ENCODE measurements around the gene HOXD3. TPM values are rescaled to one million over a fixed set of nuclear protein-coding genes. Genes with fewer than 3 reads are reported as not detected.

The HOXD3 gene
- total RNA-seq, 2 experiments from 2014 or later, result not detected

GRCh38 chr2:176202491-176202890 is 45.4 kb downstream of the HOXD3 start:
- no peaks in the 10 kb centered on the region for H3K9me3 Mint-ChIP-seq (ENCODE audit: insufficient read depth)
- ATAC-seq, result no peak
- H3K27me3 Mint-ChIP-seq (ENCODE audit: low read depth), result peaks cover 30% of the 10 kb centered on the region
- no peak for DNase-seq
- no peak overlapping the region for H3K4me3 Mint-ChIP-seq
- H3K4me1 Mint-ChIP-seq (ENCODE audit: low read depth), result no peaks in the 10 kb centered on the region
- ChIA-PET CTCF (no interaction called here), POLR2A (no interaction called here)
- H3K36me3 Mint-ChIP-seq (ENCODE audit: low read depth), result no peaks in the 10 kb centered on the region
- H3K27ac Mint-ChIP-seq, result no peak overlapping the region

GRCh38 chr2:176205126-176205525 is 48.0 kb downstream of the HOXD3 start:
- DNase-seq (no peak), ATAC-seq (no peak)
- ChIA-PET CTCF (no interaction called here), POLR2A (no interaction called here)
- no peak overlapping the region for H3K27ac Mint-ChIP-seq
- H3K4me3 Mint-ChIP-seq, result no peak overlapping the region
- H3K9me3 Mint-ChIP-seq (ENCODE audit: insufficient read depth), result no peaks in the 10 kb centered on the region
- no peaks in the 10 kb centered on the region for H3K4me1 Mint-ChIP-seq (ENCODE audit: low read depth)
- H3K27me3 Mint-ChIP-seq (ENCODE audit: low read depth), result peaks cover 24% of the 10 kb centered on the region
- no peaks in the 10 kb centered on the region for H3K36me3 Mint-ChIP-seq (ENCODE audit: low read depth)

GRCh38 chr2:176206136-176206535 is 49.0 kb downstream of the HOXD3 start:
- no peaks in the 10 kb centered on the region for H3K4me1 Mint-ChIP-seq (ENCODE audit: low read depth)
- no peak overlapping the region for H3K4me3 Mint-ChIP-seq
- no peak overlapping the region for H3K27ac Mint-ChIP-seq
- ATAC-seq (no peak), DNase-seq (no peak)
- CTCF ChIA-PET, result no interaction called here
- no peaks in the 10 kb centered on the region for H3K9me3 Mint-ChIP-seq (ENCODE audit: insufficient read depth)
- H3K36me3 Mint-ChIP-seq (ENCODE audit: low read depth), result no peaks in the 10 kb centered on the region
- POLR2A ChIA-PET, result no interaction called here
- H3K27me3 Mint-ChIP-seq (ENCODE audit: low read depth), result peaks cover 20% of the 10 kb centered on the region

GRCh38 chr2:176206682-176207081 is 49.6 kb downstream of the HOXD3 start:
- H3K27me3 Mint-ChIP-seq (ENCODE audit: low read depth), result peaks cover 19% of the 10 kb centered on the region
- ATAC-seq, result no peak
- H3K4me1 Mint-ChIP-seq (ENCODE audit: low read depth), result no peaks in the 10 kb centered on the region
- no peak overlapping the region for H3K4me3 Mint-ChIP-seq
- no peaks in the 10 kb centered on the region for H3K36me3 Mint-ChIP-seq (ENCODE audit: low read depth)
- ChIA-PET POLR2A (no interaction called here), CTCF (no interaction called here)
- H3K9me3 Mint-ChIP-seq (ENCODE audit: insufficient read depth), result no peaks in the 10 kb centered on the region
- DNase-seq, result no peak
- H3K27ac Mint-ChIP-seq, result no peak overlapping the region

- ChIA-PET POLR2A (no interaction called here), CTCF (interaction anchor here (0.9 kb wide), 1 partner anchor 9 kb away, joined by 4 read pairs; no protein-coding TSS in a partner anchor)
- no peak overlapping the region for H3K4me3 Mint-ChIP-seq
- DNase-seq, result no peak
- no peaks in the 10 kb centered on the region for H3K4me1 Mint-ChIP-seq (ENCODE audit: low read depth)
- no peaks in the 10 kb centered on the region for H3K36me3 Mint-ChIP-seq (ENCODE audit: low read depth)
- H3K27me3 Mint-ChIP-seq (ENCODE audit: low read depth), result peaks cover 8% of the 10 kb centered on the region
- H3K9me3 Mint-ChIP-seq (ENCODE audit: insufficient read depth), result no peaks in the 10 kb centered on the region
- H3K27ac Mint-ChIP-seq, result no peak overlapping the region
- ATAC-seq, result no peak
Observed at GRCh38 chr2:176211110-176211509, 54.0 kb downstream of the HOXD3 start.

- Mint-ChIP-seq H3K9me3 (ENCODE audit: insufficient read depth) (no peaks in the 10 kb centered on the region), H3K36me3 (ENCODE audit: low read depth) (no peaks in the 10 kb centered on the region), H3K27ac (no peak overlapping the region), H3K27me3 (ENCODE audit: low read depth) (peaks cover 8% of the 10 kb centered on the region), H3K4me3 (no peak overlapping the region), H3K4me1 (ENCODE audit: low read depth) (no peaks in the 10 kb centered on the region)
- DNase-seq (no peak), ATAC-seq (no peak)
- CTCF ChIA-PET, result interaction anchor here (1.0 kb wide), 1 partner anchor 342 kb away, joined by 3 read pairs; no protein-coding TSS in a partner anchor
- POLR2A ChIA-PET, result no interaction called here
Observed at GRCh38 chr2:176212276-176212675, 55.2 kb downstream of the HOXD3 start.

- no peaks in the 10 kb centered on the region for H3K9me3 Mint-ChIP-seq (ENCODE audit: insufficient read depth)
- H3K27ac Mint-ChIP-seq, result no peak overlapping the region
- CTCF ChIA-PET, result no interaction called here
- no peaks in the 10 kb centered on the region for H3K36me3 Mint-ChIP-seq (ENCODE audit: low read depth)
- POLR2A ChIA-PET, result no interaction called here
- H3K4me3 Mint-ChIP-seq, result no peak overlapping the region
- ATAC-seq (no peak), DNase-seq (no peak)
- H3K27me3 Mint-ChIP-seq (ENCODE audit: low read depth), result peaks cover 8% of the 10 kb centered on the region
- H3K4me1 Mint-ChIP-seq (ENCODE audit: low read depth), result no peaks in the 10 kb centered on the region
Observed at GRCh38 chr2:176213406-176213805, 56.3 kb downstream of the HOXD3 start.

Small RNA genes lying within 50 kb of the gene (microRNA-seq; reads per million reads assigned to microRNA genes)
- 3.4 reads per million for gene MIR10B

Other genes with a start within 250 kb of the HOXD3 start
- 10 to 100 TPM; 49.0 to 50.2 TPM for gene LNPK, start 155.0 kb upstream of the HOXD3 start, total RNA-seq
- gene EVX2, start 73.3 kb upstream of the HOXD3 start, total RNA-seq, result not detected
- gene HOXD13, start 64.6 kb upstream of the HOXD3 start, total RNA-seq, result not detected
- not detected for gene HOXD12, start 57.5 kb upstream of the HOXD3 start, total RNA-seq
- not detected for gene HOXD11, start 50.0 kb upstream of the HOXD3 start, total RNA-seq
- not detected for gene HOXD10, start 40.5 kb upstream of the HOXD3 start, total RNA-seq
- not detected for gene HOXD9, start 34.6 kb upstream of the HOXD3 start, total RNA-seq
- gene HOXD8, start 27.6 kb upstream of the HOXD3 start, total RNA-seq, result not detected
- not detected for gene HOXD4, start 5.8 kb upstream of the HOXD3 start, total RNA-seq
- gene HOXD1, start 31.4 kb downstream of the HOXD3 start, total RNA-seq, result not detected
- 10 to 100 TPM; 10.1 to 11.4 TPM for gene MTX2, start 112.1 kb downstream of the HOXD3 start, total RNA-seq